Activated T-cell treated with anti-CD3 and anti-CD28 coated beads, Interleukin-2, amount 50 U/mL, for 4 hours (primary cell): ENCODE data around the gene B4GALT5. TPM values are rescaled to one million over a fixed set of nuclear protein-coding genes. Genes with fewer than 3 reads are reported as not detected.
"Not testable (repeated sequence)": the region's sequence is repeated elsewhere in the genome, so short reads cannot be mapped to it uniquely, and the experiment has no call there.

Source experiments
- ATAC-seq, 2 donors: fragments of 200-7000 bp; cut with Tn5 transposase; one replicate each; pipeline ENCODE4 v1.10.0; 2021
- DNase-seq: peaks from one replicate; pipeline ENCODE4 v3.0.0-alpha.2; 2020
- H3K27me3 Mint-ChIP-seq: one replicate; pipeline ENCODE4 v1.8.0; 2021; ENCODE audit warnings: low read depth, mixed read lengths
- H3K36me3 Mint-ChIP-seq: one replicate; pipeline ENCODE4 v1.8.0; 2022; ENCODE audit warnings: mixed read lengths; ENCODE audit not compliant: insufficient read depth
- H3K4me1 Mint-ChIP-seq: one replicate; pipeline ENCODE4 v1.8.0; 2021; ENCODE audit warnings: low read depth, mixed read lengths
- H3K4me3 Mint-ChIP-seq: one replicate; pipeline ENCODE4 v1.8.0; 2021; ENCODE audit warnings: mild to moderate bottlenecking, moderate library complexity, mixed read lengths
- H3K9me3 Mint-ChIP-seq: one replicate; pipeline ENCODE4 v1.8.0; 2021; ENCODE audit warnings: mixed read lengths
- total RNA-seq, 3 donors: library from RNA; stranded (reverse); gene quantifications; one replicate each; pipeline ENCODE4 v1.2.1, GENCODE V29; 2021

Gene B4GALT5
- total RNA-seq, 3 donors from 2014 or later: 41.6 to 51.9 (median 44.5) TPM

DNA sequence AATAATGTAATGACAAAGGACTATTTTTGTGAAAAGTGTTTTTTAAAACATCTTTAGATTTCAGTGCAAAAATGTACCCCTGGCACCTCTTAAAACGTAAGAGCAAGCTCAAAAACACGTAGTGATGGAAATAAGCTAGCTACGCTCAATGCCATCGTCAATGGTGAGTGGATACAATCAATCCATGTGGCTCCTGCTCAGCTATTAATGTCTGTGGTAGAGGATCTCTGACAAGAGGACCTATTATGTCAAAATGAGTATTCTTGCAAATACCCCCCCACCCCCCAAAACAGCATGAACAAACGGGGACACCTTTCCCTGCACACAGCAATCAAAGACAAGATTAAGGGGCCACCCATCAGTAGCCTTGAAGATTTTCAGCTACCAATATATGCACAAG is 80.7 kb downstream of the B4GALT5 start:
- DNase-seq (no peak), ATAC-seq (no peak)
- peaks cover 25% of the 10 kb centered on the region for H3K36me3 Mint-ChIP-seq
- no peak overlapping the region for H3K4me3 Mint-ChIP-seq
- peaks cover 1% of the 10 kb centered on the region for H3K4me1 Mint-ChIP-seq
- H3K9me3 Mint-ChIP-seq: no peaks in the 10 kb centered on the region
- H3K27me3 Mint-ChIP-seq: no peaks in the 10 kb centered on the region

DNA sequence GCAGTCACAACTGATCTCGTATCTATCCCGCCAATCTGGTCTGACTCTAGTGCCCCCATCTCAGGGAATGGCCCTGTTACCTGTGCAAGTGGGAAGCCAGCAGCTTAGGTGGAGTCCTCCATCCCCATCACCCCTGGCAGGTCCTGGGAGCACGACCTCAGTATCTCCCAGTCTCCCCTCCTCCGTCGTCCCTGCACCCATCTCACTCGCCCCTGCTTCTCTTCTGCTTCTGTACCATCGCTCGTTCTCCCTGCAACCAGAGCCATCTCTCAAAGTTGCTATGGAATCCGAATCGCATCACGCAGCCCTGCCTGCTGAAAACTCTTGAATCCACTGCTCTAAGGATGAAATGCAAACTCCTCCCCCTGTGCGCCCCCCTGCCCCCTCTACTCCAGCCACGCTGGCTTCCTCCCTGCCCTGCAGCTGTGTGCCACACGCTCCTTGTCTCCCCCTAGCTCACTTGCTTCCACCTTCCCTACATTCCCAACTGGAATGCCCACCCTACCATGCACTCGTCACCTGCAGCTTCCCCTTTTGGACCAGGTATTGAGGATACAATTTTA is 81.7 kb downstream of the B4GALT5 start:
- H3K9me3 Mint-ChIP-seq: no peaks in the 10 kb centered on the region
- H3K27me3 Mint-ChIP-seq: no peaks in the 10 kb centered on the region
- DNase-seq (no peak), ATAC-seq (no peak)
- H3K4me3 Mint-ChIP-seq: no peak overlapping the region
- peaks cover 1% of the 10 kb centered on the region for H3K4me1 Mint-ChIP-seq
- H3K36me3 Mint-ChIP-seq: peaks cover 24% of the 10 kb centered on the region

DNA sequence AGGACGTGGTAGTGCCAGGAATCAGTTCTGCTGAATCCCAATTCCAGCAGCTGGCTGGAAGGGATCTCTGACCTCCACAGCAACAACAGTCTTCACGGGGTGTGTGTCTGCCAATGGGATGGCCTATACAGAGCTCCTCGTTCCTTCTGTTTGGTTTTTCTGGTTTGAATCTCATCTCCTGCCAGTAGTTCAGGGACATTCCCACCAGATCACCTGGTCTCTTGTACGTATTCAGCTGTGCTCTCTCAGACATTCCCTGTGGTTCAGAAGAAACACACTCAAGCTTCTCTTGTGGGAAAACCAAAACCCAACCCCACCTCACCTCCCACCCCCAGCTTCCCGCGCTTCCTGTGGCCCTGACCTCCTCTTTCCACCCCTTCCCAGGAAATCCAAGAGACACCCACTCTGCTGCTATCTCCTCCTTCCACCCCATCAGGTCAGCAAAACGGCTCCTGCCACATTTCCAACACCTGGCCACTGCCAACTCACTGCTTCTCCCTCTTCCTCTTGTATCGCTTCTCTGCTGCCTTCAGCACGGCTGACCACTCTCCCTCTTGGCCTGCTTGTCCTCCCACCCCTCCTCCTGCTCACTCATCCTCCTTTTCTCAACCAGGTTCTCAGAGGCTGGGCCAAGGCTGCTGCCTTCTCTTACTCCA is 82.5 kb downstream of the B4GALT5 start:
- Mint-ChIP-seq H3K9me3 (no peaks in the 10 kb centered on the region), H3K36me3 (peaks cover 16% of the 10 kb centered on the region), H3K27me3 (no peaks in the 10 kb centered on the region), H3K4me1 (peaks cover 1% of the 10 kb centered on the region), H3K4me3 (no peak overlapping the region)
- ATAC-seq: no peak
- DNase-seq: no peak

DNA sequence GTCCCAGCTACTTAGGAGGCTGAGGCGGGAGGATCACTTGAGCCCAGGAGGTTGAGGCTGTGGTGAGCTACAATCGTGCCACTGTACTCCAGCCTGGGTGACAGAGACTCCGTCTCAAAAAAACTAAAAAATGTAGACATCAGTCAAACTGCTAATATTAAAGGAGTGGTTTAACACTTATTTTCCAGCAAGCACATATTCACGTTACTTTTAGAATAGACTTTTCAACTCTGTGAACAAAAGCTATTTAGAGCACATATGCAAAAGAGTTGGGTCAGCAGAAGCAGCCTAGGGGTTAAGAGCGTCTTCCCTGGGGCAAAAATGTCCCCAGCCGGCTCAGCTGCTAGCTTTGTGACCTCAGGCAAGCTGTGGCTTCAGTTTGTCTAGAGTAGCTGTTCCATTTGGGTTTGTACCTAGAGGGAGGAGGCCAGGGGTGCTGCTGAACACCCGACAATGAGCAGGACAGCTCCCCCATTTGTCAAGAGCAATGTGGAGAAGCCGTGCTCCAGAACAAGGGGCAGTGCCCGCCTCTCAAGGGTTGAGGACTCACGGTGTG is 83.2 kb downstream of the B4GALT5 start:
- DNase-seq (no peak), ATAC-seq (no peak)
- Mint-ChIP-seq H3K4me3 (no peak overlapping the region), H3K9me3 (no peaks in the 10 kb centered on the region), H3K4me1 (peaks cover 1% of the 10 kb centered on the region), H3K27me3 (no peaks in the 10 kb centered on the region), H3K36me3 (peaks cover 11% of the 10 kb centered on the region)

DNA sequence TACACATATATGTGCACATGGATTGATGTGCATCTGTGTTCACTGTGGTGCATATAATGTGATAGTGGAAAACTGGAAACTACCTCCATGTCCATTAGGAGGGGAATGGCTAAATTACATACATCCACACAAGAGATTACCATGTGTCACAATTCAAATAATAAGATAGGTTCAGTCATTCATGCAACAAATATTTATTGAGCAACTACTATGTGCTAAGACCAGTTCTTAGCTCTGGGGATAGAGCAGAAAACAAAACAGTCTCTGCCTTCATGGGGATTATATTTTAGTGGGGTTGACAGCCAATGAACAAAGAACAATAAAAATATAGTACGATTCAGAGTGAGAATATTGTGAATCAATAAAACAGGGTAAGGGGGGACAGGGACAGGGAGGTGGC is 84.1 kb downstream of the B4GALT5 start:
- Mint-ChIP-seq H3K36me3 (peaks cover 8% of the 10 kb centered on the region), H3K4me1 (peaks cover 1% of the 10 kb centered on the region), H3K9me3 (no peaks in the 10 kb centered on the region), H3K27me3 (no peaks in the 10 kb centered on the region), H3K4me3 (no peak overlapping the region)
- ATAC-seq: no peak
- no peak for DNase-seq

DNA sequence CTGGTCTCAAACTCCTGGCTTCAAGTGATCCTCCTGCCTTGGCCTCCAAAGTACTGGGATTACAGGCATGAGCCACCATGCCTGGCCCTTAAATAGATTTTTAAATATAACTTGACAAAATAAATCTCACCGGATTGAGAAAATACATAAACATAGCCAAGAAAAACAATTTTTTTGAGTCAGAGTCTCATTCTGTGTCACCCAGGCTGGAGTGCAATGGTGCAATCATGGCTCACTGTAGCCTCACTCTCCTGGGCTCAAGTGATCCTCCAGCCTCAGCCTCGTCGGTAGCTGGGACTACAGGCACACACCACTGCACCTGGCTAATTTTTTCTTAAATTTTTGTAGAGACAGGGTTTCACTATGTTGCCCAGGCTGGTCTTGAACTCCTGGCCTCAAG is 85.4 kb downstream of the B4GALT5 start:
- not testable (repeated sequence) for H3K27me3 Mint-ChIP-seq

DNA sequence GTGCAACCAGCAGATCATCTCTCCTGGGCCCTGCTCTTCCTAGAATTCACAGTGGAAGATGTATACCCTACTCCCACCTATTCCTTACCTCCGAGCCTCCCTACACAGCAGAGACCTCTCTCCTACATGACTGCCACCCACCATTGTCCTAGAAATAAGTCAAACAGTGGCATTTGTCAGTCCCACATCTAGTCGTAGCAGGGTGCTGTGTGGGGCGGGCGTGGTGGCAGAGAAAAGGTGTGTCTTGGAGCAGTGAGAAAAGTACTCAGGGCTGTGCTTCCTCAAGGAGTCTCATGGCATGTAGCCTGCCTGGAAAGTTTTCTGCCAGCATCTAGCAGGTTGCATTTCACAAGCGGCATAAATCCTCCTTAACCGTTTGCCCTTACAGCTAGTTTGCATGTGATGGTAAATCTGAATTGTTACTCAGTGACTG is 86.3 kb downstream of the B4GALT5 start:
- no peaks in the 10 kb centered on the region for H3K9me3 Mint-ChIP-seq
- peaks cover 1% of the 10 kb centered on the region for H3K4me1 Mint-ChIP-seq
- H3K4me3 Mint-ChIP-seq: no peak overlapping the region
- H3K27me3 Mint-ChIP-seq: peaks cover 2% of the 10 kb centered on the region
- ATAC-seq (no peak), DNase-seq (no peak)
- H3K36me3 Mint-ChIP-seq: peaks cover 3% of the 10 kb centered on the region

More for the DNA sequence above, 85.4 kb downstream of the B4GALT5 start:
- H3K4me1 Mint-ChIP-seq, H3K36me3 Mint-ChIP-seq, ATAC-seq, DNase-seq, H3K4me3 Mint-ChIP-seq, H3K9me3 Mint-ChIP-seq: not testable (repeated sequence)

DNA sequence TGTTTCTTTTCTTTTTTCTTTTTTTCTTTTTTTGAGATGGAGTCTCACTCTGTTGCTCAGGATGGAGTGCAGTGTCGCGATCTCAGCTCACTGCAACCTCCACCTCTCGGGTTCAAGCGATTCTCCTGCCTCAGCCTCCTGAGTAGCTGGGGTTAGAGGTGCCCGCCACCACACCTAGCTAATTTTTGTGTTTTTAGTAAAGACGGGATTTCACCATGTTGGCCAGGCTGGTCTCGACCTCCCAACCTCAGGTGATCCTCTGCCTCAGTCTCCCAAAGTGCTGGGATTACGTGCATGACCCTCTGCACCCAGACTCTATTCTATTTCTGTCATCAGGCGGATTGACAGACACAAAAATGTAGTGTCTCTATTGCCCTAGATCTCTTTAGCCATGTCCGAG is 88.7 kb downstream of the B4GALT5 start:
- DNase-seq, H3K4me1 Mint-ChIP-seq, H3K4me3 Mint-ChIP-seq, H3K36me3 Mint-ChIP-seq, ATAC-seq, H3K27me3 Mint-ChIP-seq, H3K9me3 Mint-ChIP-seq: not testable (repeated sequence)

DNA sequence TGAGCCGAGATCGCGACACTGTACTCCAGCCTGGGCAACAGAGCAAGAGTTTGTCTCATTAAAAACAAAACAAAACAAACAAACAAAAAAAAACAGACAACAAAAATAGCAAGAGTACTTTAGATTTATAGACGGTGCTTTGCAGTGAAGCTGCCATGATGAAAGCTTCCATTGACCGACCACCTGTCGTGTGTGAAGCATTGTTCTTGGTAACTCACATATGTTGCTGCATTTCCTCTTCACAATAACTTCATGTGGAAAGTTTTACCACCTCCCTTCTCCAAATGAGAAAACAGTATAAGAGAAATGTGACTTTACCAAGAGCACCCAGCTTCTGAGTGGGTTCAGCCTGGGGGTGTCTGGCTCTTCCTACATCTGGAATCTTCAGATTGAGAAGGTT is 89.4 kb downstream of the B4GALT5 start:
- peaks cover 4% of the 10 kb centered on the region for H3K36me3 Mint-ChIP-seq
- peaks cover 8% of the 10 kb centered on the region for H3K9me3 Mint-ChIP-seq
- peaks cover 9% of the 10 kb centered on the region for H3K27me3 Mint-ChIP-seq
- DNase-seq: no peak
- ATAC-seq: no peak
- H3K4me1 Mint-ChIP-seq: peaks cover 3% of the 10 kb centered on the region
- no peak overlapping the region for H3K4me3 Mint-ChIP-seq

DNA sequence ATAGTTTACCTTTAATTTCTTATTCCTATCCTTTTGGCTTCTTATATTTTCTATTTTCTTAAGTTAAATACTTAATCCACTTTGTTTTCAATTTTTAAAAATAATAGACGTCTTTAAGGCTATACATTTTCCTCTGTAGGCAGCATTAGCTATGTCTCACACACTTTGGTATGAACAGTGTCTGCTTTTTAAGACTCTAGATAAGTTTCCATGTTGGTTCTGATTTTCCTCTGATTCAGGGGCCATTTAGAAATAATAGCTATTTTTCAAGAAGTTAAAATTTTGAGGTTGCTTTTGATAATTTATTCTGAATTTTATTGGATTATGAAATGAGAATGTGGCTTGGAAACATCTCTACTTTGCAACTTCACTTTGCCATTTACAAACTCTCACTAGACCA is 91.4 kb downstream of the B4GALT5 start:
- peaks cover 3% of the 10 kb centered on the region for H3K4me1 Mint-ChIP-seq
- peaks cover 9% of the 10 kb centered on the region for H3K27me3 Mint-ChIP-seq
- peaks cover 4% of the 10 kb centered on the region for H3K36me3 Mint-ChIP-seq
- peaks cover 8% of the 10 kb centered on the region for H3K9me3 Mint-ChIP-seq
- no peak overlapping the region for H3K4me3 Mint-ChIP-seq
- no peak for DNase-seq
- ATAC-seq: no peak

DNA sequence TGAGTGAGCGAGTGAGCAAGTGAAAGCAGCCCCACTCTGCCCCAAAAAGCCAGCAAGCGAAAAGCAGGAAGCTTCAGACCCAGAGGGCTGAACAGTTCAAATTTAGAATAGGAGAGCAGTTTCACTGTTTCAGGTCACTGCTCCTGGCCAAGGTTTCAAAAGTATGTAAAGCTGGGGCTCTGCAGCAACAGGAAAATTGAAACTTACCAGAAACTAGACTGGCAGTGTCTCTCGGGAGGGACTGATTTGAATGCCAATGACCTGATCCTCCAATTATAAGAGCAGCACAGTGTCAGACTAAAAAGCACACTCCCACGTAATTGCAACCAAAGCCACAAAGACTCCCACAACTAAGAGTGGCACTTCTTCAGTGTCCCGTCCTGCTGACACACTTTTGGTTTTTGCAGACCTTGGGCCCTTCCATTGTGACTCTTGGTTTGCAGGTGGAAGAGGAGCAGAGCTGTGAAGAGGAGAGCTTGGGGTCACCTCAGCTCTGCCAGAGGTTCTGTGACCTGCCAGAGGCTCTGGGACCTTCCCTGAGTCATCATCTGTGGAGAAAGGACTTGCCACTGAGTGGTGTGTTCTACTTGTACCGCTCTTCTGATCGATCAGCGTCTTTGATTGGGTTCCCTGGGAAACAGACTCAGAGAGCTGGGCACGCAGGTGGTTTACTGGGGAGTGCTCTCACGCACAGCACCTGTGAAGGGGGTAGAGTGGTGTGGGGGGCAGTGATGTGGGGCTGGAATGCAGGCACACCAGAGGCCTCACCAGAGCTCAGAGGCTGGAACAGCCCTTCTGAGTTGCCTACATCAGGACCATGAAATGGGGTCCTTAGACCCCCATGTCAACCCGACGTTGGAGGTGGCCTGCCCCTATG is 93.1 kb downstream of the B4GALT5 start:
- peak overlapping the region; percentile 27 for H3K4me3 Mint-ChIP-seq
- H3K4me1 Mint-ChIP-seq: peaks cover 3% of the 10 kb centered on the region
- peak; percentile 79 to 80 for ATAC-seq
- H3K27me3 Mint-ChIP-seq: peaks cover 9% of the 10 kb centered on the region
- peaks cover 8% of the 10 kb centered on the region for H3K9me3 Mint-ChIP-seq
- H3K36me3 Mint-ChIP-seq: peaks cover 4% of the 10 kb centered on the region
- no peak for DNase-seq

DNA sequence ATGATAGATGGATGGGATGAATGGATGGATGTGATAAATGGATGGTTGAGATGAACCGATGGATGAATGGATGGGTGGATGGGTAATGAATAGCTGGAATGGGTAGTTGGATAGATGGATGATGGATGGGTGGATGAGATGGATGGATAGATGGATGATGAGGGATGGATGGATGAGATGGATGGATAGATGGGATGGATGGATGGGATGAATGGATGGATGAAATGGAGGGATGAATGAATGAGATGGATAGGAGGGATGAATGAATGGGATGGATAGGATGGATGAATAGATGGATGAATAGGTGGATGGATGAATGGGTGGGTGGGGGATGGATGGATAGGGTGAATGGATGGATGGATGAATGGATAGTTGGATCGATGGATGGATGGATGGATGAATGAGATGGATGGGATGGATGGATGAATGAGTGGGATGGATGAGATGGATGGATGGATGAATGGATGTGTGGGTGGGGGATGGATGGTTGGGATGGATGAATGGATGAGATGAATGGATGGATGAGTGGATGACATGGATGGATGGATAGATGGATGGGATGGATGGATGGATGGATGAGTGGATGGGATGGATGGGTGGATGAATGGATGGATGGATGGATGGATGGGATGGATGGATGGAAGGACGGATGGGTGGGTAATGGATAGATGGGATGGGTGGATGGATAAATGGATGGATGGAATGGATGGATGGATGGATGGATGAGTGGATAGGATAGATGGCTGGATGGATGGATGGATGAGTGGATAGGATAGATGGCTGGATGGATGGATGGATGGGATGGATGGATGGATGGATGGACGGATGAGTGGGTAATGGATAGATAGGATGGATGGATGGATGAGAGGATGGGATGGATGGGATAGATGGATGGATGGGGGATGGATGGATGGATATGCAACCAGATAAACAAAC is 94.3 kb downstream of the B4GALT5 start:
- Mint-ChIP-seq H3K4me1 (peaks cover 3% of the 10 kb centered on the region), H3K9me3 (peaks cover 8% of the 10 kb centered on the region), H3K4me3 (no peak overlapping the region), H3K36me3 (peaks cover 4% of the 10 kb centered on the region), H3K27me3 (peaks cover 9% of the 10 kb centered on the region)
- ATAC-seq: no peak
- DNase-seq: no peak

DNA sequence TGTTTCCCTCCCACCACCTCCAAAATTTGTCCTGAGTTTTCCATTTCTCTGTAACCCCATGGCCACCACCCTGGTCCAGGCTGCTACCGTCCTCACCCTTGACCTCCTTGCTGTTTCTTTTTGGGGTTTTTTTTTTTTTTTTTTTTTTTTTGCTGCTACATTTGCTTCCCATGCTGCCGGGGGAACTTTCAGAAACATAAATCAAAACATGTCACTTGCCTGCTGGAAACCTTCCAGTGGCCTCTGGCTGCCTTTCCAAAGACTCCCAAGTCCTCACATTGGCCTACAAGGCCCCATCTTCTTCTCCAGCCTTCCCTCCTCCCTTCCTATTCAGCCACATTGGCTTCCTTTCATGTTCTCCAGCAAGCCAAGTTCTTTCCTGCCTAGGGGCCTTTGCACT is 95.4 kb downstream of the B4GALT5 start:
- Mint-ChIP-seq H3K27me3 (peaks cover 9% of the 10 kb centered on the region), H3K4me1 (peaks cover 3% of the 10 kb centered on the region), H3K9me3 (peaks cover 8% of the 10 kb centered on the region), H3K36me3 (peaks cover 4% of the 10 kb centered on the region), H3K4me3 (no peak overlapping the region)
- DNase-seq (no peak), ATAC-seq (no peak)

DNA sequence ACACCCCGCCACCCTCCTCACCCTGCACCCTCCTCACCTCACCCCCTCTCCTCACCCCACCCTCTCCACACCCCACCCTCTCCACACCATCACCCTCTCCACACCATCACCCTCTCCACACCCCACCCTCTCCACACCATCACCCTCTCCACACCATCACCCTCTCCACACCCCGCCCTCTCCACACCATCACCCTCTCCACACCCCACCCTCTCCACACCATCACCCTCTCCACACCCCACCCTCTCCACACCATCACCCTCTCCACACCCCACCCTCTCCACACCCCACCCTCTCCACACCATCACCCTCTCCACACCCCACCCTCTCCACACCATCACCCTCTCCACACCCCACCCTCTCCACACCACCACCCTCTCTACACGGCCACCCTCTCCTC is 96.3 kb downstream of the B4GALT5 start:
- H3K36me3 Mint-ChIP-seq, H3K4me3 Mint-ChIP-seq, ATAC-seq, H3K4me1 Mint-ChIP-seq, DNase-seq, H3K9me3 Mint-ChIP-seq, H3K27me3 Mint-ChIP-seq: not testable (repeated sequence)
